ENCODE results near the gene SCNN1A. TPM values are rescaled to one million over a fixed set of nuclear protein-coding genes. Genes with fewer than 3 reads are reported as not detected.

SCNN1A gene
- total and polyA plus RNA-seq, 2 experiments from 2014 or later, result 21.7 to 28.4 TPM

DNA sequence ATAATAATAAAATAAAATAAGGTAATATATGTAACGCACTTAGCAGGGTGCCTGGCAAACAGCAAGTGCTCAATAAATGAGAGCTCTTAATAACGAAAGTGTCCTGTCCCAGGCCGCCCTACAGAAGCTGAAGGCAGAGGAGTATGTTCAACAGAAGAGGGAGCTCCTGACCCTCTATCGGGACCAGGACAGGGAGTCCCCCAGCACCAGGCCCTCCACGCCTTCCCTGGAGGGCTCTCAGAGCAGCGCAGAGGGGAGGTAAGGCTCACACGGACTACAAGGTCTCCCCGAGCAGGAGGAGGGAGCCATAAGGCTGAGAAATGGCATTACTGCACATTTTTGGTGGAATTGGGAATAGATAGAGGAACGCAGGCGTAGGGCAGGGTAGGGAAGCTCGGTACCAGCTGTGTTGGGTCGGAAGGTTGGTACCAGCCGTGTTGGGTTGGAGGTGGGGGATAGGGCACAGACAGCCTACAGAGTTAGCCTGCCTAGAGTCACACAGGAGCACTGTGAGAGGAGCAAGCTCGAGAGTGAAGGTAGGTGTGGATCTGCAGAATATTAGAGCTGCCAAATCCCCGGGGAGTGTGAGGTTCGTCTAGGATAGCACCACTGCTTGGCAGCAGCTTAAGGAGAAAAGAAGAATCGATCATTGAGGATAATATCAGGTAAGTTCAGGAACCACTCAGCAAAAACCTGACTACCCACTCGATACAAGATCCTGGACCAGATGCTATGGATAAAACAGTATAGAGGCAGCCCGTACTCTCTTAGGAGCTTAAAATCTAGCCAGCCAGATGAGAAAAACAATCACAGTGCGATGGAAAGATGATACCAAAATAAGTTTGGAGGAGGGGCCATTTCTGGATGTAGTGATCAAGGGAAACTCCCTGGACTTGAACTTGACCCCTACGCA lies 48.8 kb downstream of the SCNN1A start:
- WGBS (ENCODE audit: low lambda C conversion rate, missing lambda C conversion rate), result 73% methylated on average over 21 of the region's 21 CpGs
- peaks cover 11% of the 10 kb centered on the region for H3K79me2 ChIP-seq
- peak; percentile 62 for DNase-seq (ENCODE audit: low spot score)
- TF ChIP-seq EZH2phosphoT487 (IDR thresholded peaks at IDR 0.05; ENCODE audit: low read depth, severe bottlenecking, unreplicated experiment), result no peak
- TF ChIP-seq, protein P1, sequence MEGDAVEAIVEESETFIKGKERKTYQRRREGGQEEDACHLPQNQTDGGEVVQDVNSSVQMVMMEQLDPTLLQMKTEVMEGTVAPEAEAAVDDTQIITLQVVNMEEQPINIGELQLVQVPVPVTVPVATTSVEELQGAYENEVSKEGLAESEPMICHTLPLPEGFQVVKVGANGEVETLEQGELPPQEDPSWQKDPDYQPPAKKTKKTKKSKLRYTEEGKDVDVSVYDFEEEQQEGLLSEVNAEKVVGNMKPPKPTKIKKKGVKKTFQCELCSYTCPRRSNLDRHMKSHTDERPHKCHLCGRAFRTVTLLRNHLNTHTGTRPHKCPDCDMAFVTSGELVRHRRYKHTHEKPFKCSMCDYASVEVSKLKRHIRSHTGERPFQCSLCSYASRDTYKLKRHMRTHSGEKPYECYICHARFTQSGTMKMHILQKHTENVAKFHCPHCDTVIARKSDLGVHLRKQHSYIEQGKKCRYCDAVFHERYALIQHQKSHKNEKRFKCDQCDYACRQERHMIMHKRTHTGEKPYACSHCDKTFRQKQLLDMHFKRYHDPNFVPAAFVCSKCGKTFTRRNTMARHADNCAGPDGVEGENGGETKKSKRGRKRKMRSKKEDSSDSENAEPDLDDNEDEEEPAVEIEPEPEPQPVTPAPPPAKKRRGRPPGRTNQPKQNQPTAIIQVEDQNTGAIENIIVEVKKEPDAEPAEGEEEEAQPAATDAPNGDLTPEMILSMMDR (IDR thresholded peaks at IDR 0.05; ENCODE audit: poor library complexity), result peak; percentile 55
- H2AFZ ChIP-seq, result no peak overlapping the region
- H3K4me1 ChIP-seq (ENCODE audit: insufficient read depth), result peaks cover 21% of the 10 kb centered on the region
- H3K9me3 ChIP-seq (ENCODE audit: low read depth), result no peaks in the 10 kb centered on the region
- H3K36me3 ChIP-seq (replicated peaks; ENCODE audit: insufficient read depth, low read depth), result peaks cover 9% of the 10 kb centered on the region
- no peak overlapping the region for H3K4me2 ChIP-seq
- no peaks in the 10 kb centered on the region for H3K9me2 ChIP-seq (replicated peaks; ENCODE audit: insufficient read depth)
- no peak overlapping the region for H3K4me3 ChIP-seq
- peaks cover 6% of the 10 kb centered on the region for H4K20me1 ChIP-seq (ENCODE audit: insufficient read depth, poor library complexity, severe bottlenecking)
- H3K27me3 ChIP-seq, result no peaks in the 10 kb centered on the region
- H3K27ac ChIP-seq, result no peak overlapping the region

DNA sequence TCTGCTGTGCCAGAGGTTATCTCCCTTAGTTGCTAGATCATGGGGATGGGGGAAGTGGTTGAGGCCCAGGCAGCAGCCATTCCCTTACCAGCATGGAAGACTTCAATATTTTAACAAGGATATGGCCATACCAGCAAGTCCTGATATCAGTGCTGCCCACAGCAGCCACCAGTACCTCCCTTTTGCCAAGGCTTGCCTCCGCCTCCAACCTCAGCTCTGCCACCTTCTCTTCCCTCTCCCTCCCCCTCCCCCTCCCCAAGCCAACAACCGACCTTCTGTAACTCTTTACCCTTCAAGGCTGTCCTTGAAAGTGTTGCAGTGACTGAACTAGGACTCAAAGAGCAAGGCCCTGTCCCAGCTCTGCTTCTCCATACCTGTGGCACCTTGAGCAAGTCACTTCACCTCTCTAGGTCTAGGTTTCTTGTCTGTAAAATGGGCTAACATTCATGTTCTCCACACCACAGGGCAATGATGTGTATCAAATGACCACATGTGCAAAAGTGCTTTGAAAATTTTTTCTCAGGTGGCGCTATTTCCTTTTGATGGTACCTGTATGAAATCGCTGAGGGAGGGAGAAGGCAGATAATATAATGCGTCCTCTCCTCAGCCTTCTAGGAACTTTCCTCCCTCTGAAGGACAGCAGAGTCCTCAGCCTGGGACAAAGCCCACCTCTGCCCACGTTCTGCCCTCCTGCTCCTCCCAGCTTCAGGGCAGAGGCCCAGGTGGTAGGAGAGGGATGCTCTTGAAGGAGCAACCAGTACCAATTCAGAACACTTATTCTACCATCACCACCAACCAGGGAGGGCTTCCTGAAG lies 50.2 kb downstream of the SCNN1A start:
- peaks cover 21% of the 10 kb centered on the region for H3K4me1 ChIP-seq (ENCODE audit: insufficient read depth)
- no peaks in the 10 kb centered on the region for H3K9me3 ChIP-seq (ENCODE audit: low read depth)
- TF ChIP-seq EZH2phosphoT487 (IDR thresholded peaks at IDR 0.05; ENCODE audit: low read depth, severe bottlenecking, unreplicated experiment), result no peak
- no peak overlapping the region for H3K4me3 ChIP-seq
- no peaks in the 10 kb centered on the region for H3K9me2 ChIP-seq (replicated peaks; ENCODE audit: insufficient read depth)
- no peak for DNase-seq (ENCODE audit: low spot score)
- no peak overlapping the region for H2AFZ ChIP-seq
- 83% methylated on average over 6 of the region's 6 CpGs for WGBS (ENCODE audit: low lambda C conversion rate, missing lambda C conversion rate)
- H3K4me2 ChIP-seq, result no peak overlapping the region
- peak overlapping the region; percentile 35 for H3K27ac ChIP-seq
- no peaks in the 10 kb centered on the region for H3K27me3 ChIP-seq
- H3K36me3 ChIP-seq (replicated peaks; ENCODE audit: insufficient read depth, low read depth), result peaks cover 5% of the 10 kb centered on the region
- no peaks in the 10 kb centered on the region for H4K20me1 ChIP-seq (ENCODE audit: insufficient read depth, poor library complexity, severe bottlenecking)
- H3K79me2 ChIP-seq, result no peaks in the 10 kb centered on the region

DNA sequence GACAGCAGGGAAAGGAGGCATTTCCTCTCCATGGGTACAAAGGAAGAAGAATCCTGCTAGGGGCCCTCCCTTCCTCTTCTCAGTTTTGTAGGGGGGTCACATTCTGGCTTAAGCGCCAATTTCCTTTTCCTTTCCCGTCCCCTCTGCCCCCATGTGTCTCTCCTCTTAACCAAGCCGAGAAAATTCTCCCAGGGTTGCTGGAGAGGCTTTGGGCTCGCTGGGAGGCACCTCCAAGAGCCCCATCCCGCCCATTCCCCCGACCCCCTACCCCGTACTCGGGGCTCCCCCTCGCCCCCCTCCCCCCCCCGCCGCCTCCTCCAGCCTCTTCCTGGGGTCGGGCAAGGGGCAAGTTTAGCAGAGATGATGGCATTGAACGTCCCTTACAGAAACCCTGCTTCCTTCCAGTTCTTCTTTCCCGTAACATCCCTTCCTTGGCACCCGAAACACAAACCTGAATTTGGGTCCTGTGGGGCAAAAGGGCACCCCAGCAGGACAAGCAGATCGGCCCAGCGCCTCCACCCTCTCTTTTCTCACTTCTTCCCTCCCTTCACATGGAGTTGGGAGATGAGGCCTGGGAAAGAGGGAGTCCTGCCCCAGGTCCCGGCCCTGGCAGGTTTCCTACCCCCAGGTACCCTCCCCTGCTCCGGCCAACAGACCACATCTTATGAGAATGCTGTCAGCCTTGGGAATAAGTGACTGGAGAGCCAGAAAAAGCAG lies 51.2 kb downstream of the SCNN1A start:
- H4K20me1 ChIP-seq (ENCODE audit: insufficient read depth, poor library complexity, severe bottlenecking), result no peaks in the 10 kb centered on the region
- H3K9me3 ChIP-seq (ENCODE audit: low read depth), result no peaks in the 10 kb centered on the region
- no peaks in the 10 kb centered on the region for H3K79me2 ChIP-seq
- TF ChIP-seq, protein P1 (IDR thresholded peaks at IDR 0.05; ENCODE audit: poor library complexity), result no peak
- TF ChIP-seq EZH2phosphoT487 (IDR thresholded peaks at IDR 0.05; ENCODE audit: low read depth, severe bottlenecking, unreplicated experiment) (no peak), EZH2 (IDR thresholded peaks at IDR 0.05; ENCODE audit: borderline replicate concordance) (no peak)
- WGBS (ENCODE audit: low lambda C conversion rate, missing lambda C conversion rate), result 63% methylated on average over 11 of the region's 19 CpGs
- H3K4me1 ChIP-seq (ENCODE audit: insufficient read depth), result peaks cover 21% of the 10 kb centered on the region
- H3K4me2 ChIP-seq, result no peak overlapping the region
- DNase-seq (ENCODE audit: low spot score), result no peak
- H3K27ac ChIP-seq, result peak overlapping the region; percentile 67
- peaks cover 5% of the 10 kb centered on the region for H3K36me3 ChIP-seq (replicated peaks; ENCODE audit: insufficient read depth, low read depth)
- no peak overlapping the region for H3K4me3 ChIP-seq
- H3K27me3 ChIP-seq, result no peaks in the 10 kb centered on the region
- no peak overlapping the region for H2AFZ ChIP-seq
- no peaks in the 10 kb centered on the region for H3K9me2 ChIP-seq (replicated peaks; ENCODE audit: insufficient read depth)
